Gastroesophageal sphincter (tissue), 3 donors: Measurements from ENCODE around the gene MALT1.

Source experiments
- CTCF ChIP-seq, 4 experiments: fragments of 200-600 bp in 2 of 4; fragments of 450-650 bp in 2 of 4; sonication (generic) in 1 of 4; IDR thresholded peaks; one replicate each; pipeline ENCODE4 v1.5.1; 2017 to 2019; ENCODE audit warnings: antibody characterized with exemption in 4 of 4, mild to moderate bottlenecking in 2 of 4, moderate library complexity in 2 of 4
- EP300 ChIP-seq: sonication (generic); formaldehyde crosslinking; IDR thresholded peaks from one replicate; pipeline ENCODE4 v1.6.1; 2017; ENCODE audit warnings: antibody characterized with exemption, mild to moderate bottlenecking
- POLR2A ChIP-seq, 2 donors: fragments of 450-650 bp; IDR thresholded peaks; one replicate each; pipeline ENCODE4 v1.6.1; 2017; ENCODE audit warnings: antibody characterized with exemption in 2 of 2, mild to moderate bottlenecking in 2 of 2, moderate library complexity in 1 of 2
- POLR2AphosphoS5 ChIP-seq: sonication (generic); formaldehyde crosslinking; IDR thresholded peaks from one replicate; pipeline ENCODE4 v1.6.1; 2017; ENCODE audit warnings: antibody characterized with exemption

DNA sequence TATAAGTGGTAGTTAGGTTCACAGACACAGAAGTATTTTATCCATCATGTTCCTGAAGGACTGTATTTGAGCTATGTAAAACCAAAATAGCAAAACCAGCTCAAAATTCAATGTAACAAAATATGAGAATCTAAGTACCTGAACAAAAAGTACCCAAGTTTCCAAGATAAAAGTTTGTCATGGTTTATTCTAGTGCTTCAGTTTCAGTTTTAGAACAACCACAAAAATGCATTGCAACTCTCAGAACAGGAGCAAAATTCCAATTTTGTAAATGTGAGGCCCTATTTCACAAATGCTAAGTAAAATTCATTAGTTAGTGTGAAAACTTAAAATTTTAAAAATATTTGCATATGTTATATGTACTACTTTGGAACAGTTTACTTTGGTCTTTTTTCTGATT is 37.4 kb upstream of the MALT1 start:
- TF ChIP-seq CTCF (IDR thresholded peaks at IDR 0.05) (no peak), POLR2A (IDR thresholded peaks at IDR 0.05) (no peak), POLR2AphosphoS5 (no peak), EP300 (no peak)
